ENCODE results near the gene QPCT.
"Not testable (repeated sequence)": the region's sequence is repeated elsewhere in the genome, so short reads cannot be mapped to it uniquely, and the experiment has no call there.

QPCT gene

GRCh38 chr2:37344453-37345361 is at the start of gene QPCT:
QPCT (plus strand) TSS chr2:37344630; CDS start chr2:37344732, 102 bp downstream.
- Histone ChIP-seq H3K36me3 (ENCODE audit: control insufficient read depth, insufficient read depth, low read length) (no peaks in the 10 kb centered on the region), H3K4me1 (no peaks in the 10 kb centered on the region), H3K9me3 (ENCODE audit: control insufficient read depth, low read length) (no peaks in the 10 kb centered on the region), H3K27me3 (ENCODE audit: control insufficient read depth, insufficient read depth, low read length) (no peaks in the 10 kb centered on the region), H3K79me2 (no peaks in the 10 kb centered on the region), H3K4me2 (ENCODE audit: low read length) (peak within 1 kb of the TSS; percentile 95), H2AFZ (peak within 1 kb of the TSS; percentile 84), H3K27ac (no peak within 1 kb of the TSS), H3K9ac (no peak within 1 kb of the TSS), H3K4me3 (ENCODE audit: low read depth, low read length) (peak within 1 kb of the TSS; percentile 66)
- TF ChIP-seq, protein P1, sequence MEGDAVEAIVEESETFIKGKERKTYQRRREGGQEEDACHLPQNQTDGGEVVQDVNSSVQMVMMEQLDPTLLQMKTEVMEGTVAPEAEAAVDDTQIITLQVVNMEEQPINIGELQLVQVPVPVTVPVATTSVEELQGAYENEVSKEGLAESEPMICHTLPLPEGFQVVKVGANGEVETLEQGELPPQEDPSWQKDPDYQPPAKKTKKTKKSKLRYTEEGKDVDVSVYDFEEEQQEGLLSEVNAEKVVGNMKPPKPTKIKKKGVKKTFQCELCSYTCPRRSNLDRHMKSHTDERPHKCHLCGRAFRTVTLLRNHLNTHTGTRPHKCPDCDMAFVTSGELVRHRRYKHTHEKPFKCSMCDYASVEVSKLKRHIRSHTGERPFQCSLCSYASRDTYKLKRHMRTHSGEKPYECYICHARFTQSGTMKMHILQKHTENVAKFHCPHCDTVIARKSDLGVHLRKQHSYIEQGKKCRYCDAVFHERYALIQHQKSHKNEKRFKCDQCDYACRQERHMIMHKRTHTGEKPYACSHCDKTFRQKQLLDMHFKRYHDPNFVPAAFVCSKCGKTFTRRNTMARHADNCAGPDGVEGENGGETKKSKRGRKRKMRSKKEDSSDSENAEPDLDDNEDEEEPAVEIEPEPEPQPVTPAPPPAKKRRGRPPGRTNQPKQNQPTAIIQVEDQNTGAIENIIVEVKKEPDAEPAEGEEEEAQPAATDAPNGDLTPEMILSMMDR (IDR thresholded peaks at IDR 0.05): no peak

DNA sequence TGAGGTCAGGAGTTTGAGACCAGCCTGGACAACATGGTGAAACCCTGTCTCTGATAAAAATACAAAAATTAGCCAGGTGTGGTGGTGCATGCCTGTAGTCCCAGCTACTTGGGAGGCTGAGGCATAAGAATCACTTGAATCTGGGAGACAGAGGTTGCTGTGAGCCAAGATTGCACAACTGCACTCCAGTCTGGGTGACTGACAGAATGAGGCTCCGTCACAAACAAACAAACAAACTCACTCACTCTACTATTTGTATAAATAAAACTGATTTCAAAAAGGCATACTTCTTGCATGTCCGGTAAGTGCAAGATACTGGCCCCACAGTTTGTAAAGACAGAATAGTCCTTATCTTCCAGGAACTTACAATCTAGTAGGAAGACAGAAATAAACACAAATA is 49.6 kb upstream of the QPCT start:
- not testable (repeated sequence) for H3K27me3 ChIP-seq (ENCODE audit: control insufficient read depth, insufficient read depth, low read length); H3K27ac ChIP-seq; H3K36me3 ChIP-seq (ENCODE audit: control insufficient read depth, insufficient read depth, low read length); H3K4me1 ChIP-seq; H2AFZ ChIP-seq; H3K9me3 ChIP-seq (ENCODE audit: control insufficient read depth, low read length); H3K4me2 ChIP-seq (ENCODE audit: low read length); H3K9ac ChIP-seq; H3K4me3 ChIP-seq (ENCODE audit: low read depth, low read length)
- peaks cover 10% of the 10 kb centered on the region for H3K79me2 ChIP-seq

DNA sequence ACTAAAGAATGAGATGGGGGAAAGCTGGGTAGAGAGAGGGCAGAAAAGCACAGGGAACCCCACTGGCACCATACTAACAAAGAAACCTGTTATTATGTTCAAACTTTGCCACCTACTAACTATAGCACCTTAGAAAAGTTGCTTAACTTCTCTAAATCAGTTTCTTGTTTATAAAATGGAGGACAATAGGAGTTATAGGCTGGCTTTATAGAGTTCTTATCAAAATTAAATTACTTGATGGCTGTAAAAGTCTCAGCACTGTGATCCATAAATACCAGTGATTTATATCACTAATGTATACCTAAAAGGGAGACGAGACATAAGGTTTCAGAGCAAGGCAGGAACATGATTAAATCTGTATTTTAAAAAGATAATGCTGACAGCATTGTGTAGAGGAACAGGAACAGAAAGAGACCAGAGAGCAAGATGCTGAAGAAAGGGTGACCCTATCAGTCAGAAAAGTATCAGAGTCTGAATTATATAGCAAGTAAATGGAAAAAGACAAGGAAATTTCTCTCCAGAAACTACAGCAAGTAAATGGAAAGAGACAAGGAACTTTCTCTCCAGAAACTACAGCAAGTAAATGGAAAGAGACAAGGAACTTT is 48.9 kb upstream of the QPCT start:
- TF ChIP-seq, protein P1 (IDR thresholded peaks at IDR 0.05): no peak
- no peak overlapping the region for H3K9ac ChIP-seq
- H3K36me3 ChIP-seq (ENCODE audit: control insufficient read depth, insufficient read depth, low read length): no peaks in the 10 kb centered on the region
- no peak overlapping the region for H3K4me2 ChIP-seq (ENCODE audit: low read length)
- no peaks in the 10 kb centered on the region for H3K9me3 ChIP-seq (ENCODE audit: control insufficient read depth, low read length)
- H3K27me3 ChIP-seq (ENCODE audit: control insufficient read depth, insufficient read depth, low read length): no peaks in the 10 kb centered on the region
- peaks cover 15% of the 10 kb centered on the region for H3K79me2 ChIP-seq
- no peak overlapping the region for H2AFZ ChIP-seq
- no peaks in the 10 kb centered on the region for H3K4me1 ChIP-seq
- H3K27ac ChIP-seq: no peak overlapping the region
- H3K4me3 ChIP-seq (ENCODE audit: low read depth, low read length): no peak overlapping the region

- no peak overlapping the region for H2AFZ ChIP-seq
- no peak overlapping the region for H3K4me2 ChIP-seq (ENCODE audit: low read length)
- H3K27me3 ChIP-seq (ENCODE audit: control insufficient read depth, insufficient read depth, low read length): no peaks in the 10 kb centered on the region
- TF ChIP-seq, protein P1 (IDR thresholded peaks at IDR 0.05): no peak
- H3K27ac ChIP-seq: no peak overlapping the region
- H3K4me1 ChIP-seq: no peaks in the 10 kb centered on the region
- no peaks in the 10 kb centered on the region for H3K9me3 ChIP-seq (ENCODE audit: control insufficient read depth, low read length)
- H3K9ac ChIP-seq: no peak overlapping the region
- peaks cover 16% of the 10 kb centered on the region for H3K79me2 ChIP-seq
- H3K36me3 ChIP-seq (ENCODE audit: control insufficient read depth, insufficient read depth, low read length): no peaks in the 10 kb centered on the region
- no peak overlapping the region for H3K4me3 ChIP-seq (ENCODE audit: low read depth, low read length)
Measured at GRCh38 chr2:37297632-37298031, 46.8 kb upstream of the QPCT start.

GRCh38 chr2:37300146-37300545 is 44.3 kb upstream of the QPCT start:
- peaks cover 20% of the 10 kb centered on the region for H3K79me2 ChIP-seq
- H3K9me3 ChIP-seq (ENCODE audit: control insufficient read depth, low read length): no peaks in the 10 kb centered on the region
- H3K4me1 ChIP-seq: no peaks in the 10 kb centered on the region
- H3K9ac ChIP-seq: no peak overlapping the region
- H3K4me3 ChIP-seq (ENCODE audit: low read depth, low read length): no peak overlapping the region
- TF ChIP-seq, protein P1 (IDR thresholded peaks at IDR 0.05): no peak
- H3K27me3 ChIP-seq (ENCODE audit: control insufficient read depth, insufficient read depth, low read length): no peaks in the 10 kb centered on the region
- no peaks in the 10 kb centered on the region for H3K36me3 ChIP-seq (ENCODE audit: control insufficient read depth, insufficient read depth, low read length)
- no peak overlapping the region for H3K4me2 ChIP-seq (ENCODE audit: low read length)
- H2AFZ ChIP-seq: no peak overlapping the region
- no peak overlapping the region for H3K27ac ChIP-seq
